ENCODE measurements around the gene UCHL1.

UCHL1 gene

GRCh38 chr4:41256740-41257256 is at the start of gene UCHL1:
Gene UCHL1, plus strand, starts transcription at chr4:41256928. Its CDS starts 49 bp downstream, at chr4:41256977.
- DNase-seq: peak; percentile 95

DNA sequence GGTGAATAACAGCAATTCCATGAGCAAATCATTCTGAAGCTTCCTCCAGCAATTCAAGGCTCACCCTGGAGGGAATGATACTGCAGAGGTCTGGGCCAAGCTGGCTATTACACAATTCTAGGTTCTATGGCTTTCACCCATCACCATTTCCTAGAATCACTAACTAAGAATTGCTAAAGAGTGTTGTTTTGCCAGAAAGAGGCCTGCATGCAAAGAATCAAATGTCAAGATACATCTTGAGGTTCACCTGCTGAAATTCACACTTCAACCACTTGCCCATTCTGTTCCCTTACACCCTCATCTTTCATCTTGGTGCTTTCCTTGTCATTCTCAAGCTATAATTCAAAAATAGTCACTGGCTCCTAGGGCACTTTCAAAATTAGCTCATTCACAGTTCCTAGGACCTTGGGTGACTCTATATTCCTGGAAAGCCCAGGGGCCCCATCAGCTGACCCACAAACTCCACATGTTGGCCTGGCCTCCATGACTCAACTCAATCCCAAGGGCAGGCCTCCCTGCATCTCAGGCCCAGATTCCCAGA is 49.4 kb upstream of the UCHL1 start:
- peak; percentile 15 for DNase-seq

DNA sequence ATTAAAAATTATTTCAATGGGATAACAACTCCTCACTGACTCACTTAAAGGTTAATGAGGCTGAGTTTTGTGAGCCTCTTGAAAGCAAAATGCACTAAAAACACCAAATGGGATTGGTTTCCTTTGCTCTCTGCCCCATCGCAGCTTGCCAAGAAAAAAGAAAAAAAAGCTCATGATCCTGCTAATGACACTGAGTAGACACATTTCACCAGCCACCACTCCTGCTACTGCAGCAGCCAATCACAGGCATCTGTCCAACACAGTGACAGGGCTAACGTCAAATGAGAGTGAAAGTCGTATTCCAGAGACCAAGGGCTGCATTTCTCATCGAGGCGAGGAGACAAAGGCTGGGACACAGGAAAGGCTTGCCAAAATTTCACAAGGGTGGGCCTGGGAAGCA is 47.5 kb upstream of the UCHL1 start:
- peak; percentile 13 for DNase-seq

GRCh38 chr4:41209901-41210300 is 46.8 kb upstream of the UCHL1 start:
- no peak for DNase-seq

DNA sequence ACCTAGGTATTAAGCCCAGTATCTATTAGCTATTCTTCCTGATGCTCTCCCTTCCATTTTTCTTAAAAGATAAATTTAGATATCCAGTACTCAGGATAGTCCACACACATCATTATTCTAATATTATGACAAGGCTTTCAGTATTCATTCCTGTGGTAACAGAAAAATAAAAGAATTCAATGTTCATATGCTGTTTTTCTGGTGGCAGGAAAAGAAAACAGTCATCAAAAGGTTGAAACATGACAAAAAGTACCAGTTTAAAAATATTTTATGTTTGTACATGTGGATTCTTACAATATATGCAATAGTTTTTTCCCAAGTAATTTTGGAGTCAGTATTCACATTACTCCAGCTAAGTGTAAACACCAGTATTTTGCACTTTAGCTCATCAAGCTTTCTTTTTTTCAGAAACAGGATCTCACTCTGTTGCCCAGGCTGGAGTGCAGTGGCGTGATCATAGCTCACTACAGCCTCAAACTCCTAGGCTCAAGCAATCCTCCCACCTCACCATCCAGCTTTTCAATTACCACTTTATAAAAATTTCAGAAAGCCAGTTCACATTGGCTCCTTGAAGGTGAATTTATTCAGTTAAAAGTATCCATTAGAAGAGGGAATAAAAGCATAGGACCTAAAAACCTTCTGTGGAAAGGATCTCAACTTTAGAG is 44.6 kb upstream of the UCHL1 start:
- DNase-seq: peak; percentile 36

DNA sequence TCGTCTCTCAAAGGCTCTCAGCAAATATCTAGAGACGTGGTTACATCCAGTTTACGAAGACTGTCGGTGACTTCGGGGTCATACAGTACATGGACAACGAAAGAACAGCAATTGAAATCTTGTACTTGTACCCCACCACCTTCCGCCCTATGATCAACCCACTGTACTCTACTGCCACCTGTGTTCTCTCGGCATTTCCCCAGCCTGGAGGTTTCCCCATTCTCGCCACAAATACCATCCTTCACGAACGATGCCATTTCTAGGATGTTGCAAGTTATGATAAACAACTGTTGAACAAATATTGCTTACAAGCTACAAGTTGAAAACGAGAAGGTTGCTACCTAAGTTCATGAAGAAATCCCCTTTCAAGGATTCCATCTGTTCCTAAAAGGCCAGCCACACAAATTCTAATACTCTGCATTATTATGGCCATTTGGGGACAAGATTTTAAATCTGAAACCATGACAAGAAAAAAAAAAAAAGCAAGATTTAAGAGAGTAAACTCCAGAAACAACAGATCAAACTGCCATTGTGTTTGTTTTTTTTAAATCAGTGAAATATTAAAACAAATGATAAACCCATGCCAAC is 44.0 kb upstream of the UCHL1 start:
- DNase-seq: peak; percentile 60

GRCh38 chr4:41213625-41214135 is 43.0 kb upstream of the UCHL1 start:
- peak; percentile 14 for DNase-seq

GRCh38 chr4:41214136-41214824 is 42.4 kb upstream of the UCHL1 start, which contains the start of gene APBB2:
Gene APBB2, minus strand, starts transcription at chr4:41214542. Its CDS starts 181,288 bp downstream, at chr4:41033254.
- DNase-seq: peak; percentile 98

- DNase-seq: no peak
Measured at GRCh38 chr4:41214825-41215146, 41.9 kb upstream of the UCHL1 start.

- DNase-seq: no peak
Measured at GRCh38 chr4:41215155-41215554, 41.6 kb upstream of the UCHL1 start.

DNA sequence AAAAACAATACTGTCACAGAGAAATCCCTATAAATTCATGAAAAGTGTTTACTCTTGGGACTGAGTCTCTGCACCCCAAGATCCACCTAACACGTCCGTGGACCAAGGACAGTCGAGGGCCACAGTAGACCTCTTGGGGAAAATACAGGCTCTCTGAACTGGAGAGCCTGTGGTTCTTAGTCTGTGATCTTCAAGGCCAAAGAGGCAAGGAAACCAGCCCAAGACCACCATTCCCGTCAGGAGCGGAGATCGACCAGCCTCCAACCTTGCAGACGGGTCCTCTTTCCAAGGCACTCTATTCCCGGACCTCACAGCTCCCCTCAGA is 40.8 kb upstream of the UCHL1 start:
- no peak for DNase-seq

DNA sequence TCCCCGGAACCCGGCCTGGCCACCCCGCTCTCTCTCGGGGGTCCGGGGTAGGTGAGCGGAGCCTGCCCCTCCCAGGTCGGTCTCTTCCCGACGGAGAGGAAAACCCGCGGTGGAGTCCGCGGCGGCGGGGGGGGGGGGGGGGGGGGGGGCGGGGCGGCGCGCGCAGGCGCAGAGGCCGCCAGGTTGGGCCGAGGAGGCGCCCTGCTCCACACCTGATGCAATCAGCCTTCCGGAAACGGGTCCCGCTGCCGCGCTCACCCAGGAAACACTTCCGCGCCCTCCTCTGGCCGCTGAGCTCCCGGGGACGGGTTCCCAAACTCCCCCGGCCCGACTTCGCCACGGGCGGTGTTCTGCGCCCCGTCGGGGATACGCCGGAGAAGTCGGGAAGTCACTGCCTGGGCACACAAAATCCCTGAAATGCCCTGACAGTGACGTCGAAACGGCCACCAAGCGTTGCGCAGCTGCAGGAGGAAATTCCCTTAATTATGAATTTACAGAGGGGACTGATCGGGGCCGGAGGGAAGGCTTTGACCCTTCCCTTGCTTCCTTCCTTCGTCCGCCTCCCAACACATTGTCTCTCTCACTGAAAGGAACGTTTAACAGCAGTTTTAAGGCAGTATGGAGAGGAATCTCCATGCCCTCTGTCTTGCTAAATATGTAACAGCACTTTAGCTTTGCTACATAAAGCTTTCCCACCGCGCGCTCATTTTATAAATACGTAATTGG is 40.3 kb upstream of the UCHL1 start:
- peak; percentile 83 for DNase-seq

DNA sequence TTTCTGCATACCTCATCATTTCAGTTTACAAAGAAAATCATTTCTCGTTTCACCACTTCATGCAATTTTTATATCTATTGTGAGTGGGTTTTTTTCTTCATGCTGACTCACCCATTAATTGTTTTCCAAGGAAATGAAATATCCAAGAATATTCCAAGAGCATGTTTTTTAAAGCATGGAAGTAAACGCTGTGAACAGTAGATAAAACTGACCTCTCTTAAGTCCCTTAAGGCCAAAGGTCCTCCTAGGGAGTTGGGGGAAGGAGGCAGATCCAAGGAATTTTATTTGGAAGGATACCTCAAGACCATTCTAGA is 39.8 kb upstream of the UCHL1 start:
- no peak for DNase-seq

DNA sequence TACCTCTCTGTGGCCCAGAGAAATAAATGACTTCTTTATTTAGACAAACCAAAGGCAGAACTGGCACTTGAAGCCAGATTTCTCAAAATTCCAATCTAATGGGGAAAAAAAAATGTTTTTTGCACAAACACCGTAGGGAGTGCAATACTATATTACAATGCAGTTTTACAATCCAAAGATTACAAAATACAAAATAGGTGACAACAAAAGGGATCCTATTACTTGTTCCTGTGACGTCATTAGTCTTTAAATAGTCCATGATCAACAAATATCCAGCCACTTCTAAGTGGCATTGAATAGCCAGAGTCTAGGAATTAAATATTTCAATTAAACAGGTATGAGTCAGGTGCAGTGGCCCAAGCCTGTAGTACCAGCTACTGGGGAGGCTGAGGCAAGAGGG is 39.4 kb upstream of the UCHL1 start:
- no peak for DNase-seq

- DNase-seq: no peak
Measured at GRCh38 chr4:41218703-41219102, 38.0 kb upstream of the UCHL1 start.

DNA sequence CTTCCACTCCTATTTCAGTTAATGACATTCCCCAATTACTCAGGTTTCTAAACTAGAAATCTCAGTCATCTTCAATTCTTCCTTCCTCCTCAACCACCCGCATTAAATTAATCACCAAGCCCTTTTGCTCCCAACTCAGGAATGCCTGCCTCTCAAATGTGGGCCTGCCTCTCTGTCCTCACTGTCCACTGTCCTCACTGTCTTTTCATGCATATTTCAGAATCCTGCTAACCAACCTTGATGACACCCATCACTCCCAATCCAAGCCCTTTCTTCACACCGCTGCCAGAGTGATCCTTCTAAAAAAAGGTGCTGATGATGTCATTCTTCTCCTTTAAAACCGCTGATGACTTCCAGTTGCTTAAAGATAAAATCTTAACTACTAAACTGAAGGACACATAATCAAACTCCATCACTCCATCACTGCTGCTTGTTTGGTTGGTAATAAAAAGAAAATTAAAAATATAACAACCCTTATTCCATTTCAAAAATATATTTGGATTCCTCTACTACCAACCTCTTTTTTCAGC is 37.2 kb upstream of the UCHL1 start:
- peak; percentile 28 for DNase-seq

DNA sequence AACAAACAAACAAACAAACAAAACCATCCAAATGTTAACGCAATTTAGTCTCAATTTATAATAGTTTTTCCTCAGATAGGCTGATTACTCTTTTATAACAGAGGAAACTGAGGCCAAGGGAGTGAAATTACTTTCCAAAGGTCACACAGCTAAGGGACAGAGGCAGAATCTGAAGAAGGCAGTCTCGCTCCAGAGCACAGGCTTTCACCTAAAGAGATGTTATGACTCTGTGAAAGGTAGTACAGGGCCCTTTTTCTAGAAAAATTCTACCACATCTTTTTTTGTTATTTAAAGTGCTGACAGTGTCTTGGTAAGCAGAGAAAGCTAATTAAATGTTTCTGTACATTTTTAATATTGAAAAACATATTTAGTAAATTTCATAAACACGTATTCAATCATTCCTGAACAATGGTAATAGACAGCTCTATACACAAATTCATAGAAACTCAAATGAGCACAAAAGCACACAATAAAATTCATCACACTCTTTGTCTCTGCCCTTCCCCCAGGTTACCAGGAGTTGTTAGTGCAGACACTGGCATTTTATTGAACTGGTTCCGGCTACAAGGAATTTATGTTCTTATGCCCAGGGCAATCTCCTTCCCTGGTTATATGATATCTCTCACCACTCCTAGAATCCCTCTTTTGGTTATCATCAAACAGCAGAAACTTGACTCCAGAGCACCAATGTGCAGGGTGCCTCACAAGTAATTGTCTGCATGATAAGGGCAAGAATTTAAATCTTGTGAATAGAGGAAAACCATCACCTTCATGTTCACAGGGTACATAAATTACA is 34.7 kb upstream of the UCHL1 start:
- DNase-seq: no peak

- no peak for DNase-seq
Measured at GRCh38 chr4:41227902-41228301, 28.8 kb upstream of the UCHL1 start.

DNA sequence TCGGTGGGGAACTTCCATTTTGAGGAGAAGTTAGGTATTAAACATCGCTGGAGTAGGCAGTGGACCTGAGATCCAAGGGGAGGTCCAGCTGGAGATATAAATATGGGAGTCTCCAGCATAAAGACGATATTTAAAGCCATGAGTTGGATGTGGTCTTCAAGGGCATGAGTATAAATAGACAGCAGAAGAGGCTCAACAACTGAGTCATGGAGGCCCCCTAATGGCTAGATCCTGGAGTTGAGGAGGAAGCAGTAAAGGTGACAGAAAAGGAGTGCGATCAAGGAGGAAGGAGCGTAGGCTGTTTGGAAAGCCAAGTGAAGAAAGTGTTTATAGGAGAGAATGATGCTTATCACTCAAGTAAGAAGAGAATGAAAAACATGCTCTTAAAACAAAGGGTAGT is 24.3 kb upstream of the UCHL1 start:
- no peak for DNase-seq

DNA sequence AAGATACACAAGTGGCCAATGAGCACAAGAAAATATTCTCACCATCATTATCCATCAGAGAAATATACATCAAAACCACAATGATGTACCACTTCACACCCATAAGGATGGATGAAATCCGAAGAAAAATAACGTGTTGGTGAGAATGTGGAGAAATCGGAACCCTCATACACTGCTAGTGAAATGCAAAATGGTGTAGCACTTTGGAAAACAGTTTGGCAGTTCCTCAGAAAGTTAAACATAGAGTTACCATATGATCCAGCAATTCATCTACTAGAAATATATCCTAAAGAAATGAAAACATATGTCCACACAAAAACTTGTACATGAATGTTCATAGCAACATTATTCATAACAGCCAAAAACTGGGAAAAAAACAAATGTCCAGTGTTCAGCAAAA is 23.9 kb upstream of the UCHL1 start:
- DNase-seq: no peak

DNA sequence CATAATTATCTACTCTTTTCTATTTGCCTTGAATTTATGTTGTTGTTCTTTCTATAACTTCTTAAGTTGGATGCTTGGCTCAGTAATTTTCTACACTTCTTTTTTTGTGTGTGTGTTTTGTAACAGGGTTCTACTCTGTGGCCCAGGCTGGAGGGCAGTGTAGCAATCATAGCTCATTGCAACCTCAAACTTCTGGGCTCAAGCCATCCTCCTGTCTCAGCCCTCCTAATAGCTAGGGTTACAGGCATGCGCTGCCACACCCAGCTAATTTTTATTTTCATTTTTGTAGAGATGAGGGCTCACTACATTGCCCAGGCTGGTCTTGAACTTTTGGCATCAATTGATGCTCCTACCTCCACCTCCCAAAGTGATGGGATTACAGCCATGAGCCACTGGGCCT is 20.7 kb upstream of the UCHL1 start:
- no peak for DNase-seq

DNA sequence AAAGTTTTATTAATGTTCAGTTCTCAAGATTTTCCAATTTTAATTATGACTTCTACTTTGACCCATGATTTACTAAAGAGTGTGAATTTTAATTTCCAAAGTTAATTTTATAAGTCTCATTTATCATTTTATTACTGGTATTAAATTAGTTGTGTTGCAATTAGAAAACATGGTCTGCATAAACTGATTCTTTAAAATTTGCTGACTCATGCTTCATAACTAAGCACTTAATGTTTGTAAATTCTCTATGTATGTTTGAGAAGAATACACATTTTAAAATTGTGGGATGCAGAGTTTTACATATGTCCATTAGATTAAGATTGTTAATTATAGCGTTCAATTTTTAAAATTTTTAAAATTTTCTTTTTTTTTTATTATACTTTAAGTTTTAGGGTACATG is 20.2 kb upstream of the UCHL1 start:
- DNase-seq: no peak

All from fibroblast of skin of right biceps (primary cell).